Fibroblast of the conjunctiva (primary cell): ENCODE measurements around the gene SI.
"Not testable (repeated sequence)": the region's sequence is repeated elsewhere in the genome, so short reads cannot be mapped to it uniquely, and the experiment has no call there.

Experiments used
- DNase-seq: peaks from one replicate; pipeline ENCODE4 v3.0.0-alpha.2; 2010; ENCODE audit warnings: low read depth

The SI gene

GRCh38 chr3:165078293-165078692, at the start of gene SI:
TSS of gene SI (minus strand) at chr3:165078496. CDS start at chr3:165076012, 2,484 bp downstream.
- no peak for DNase-seq

- DNase-seq: no peak
Measured at GRCh38 chr3:165125836-165126235, 47.5 kb upstream of the SI start.

GRCh38 chr3:165111401-165111800, 33.1 kb upstream of the SI start:
- DNase-seq: no peak

- DNase-seq: no peak
Measured at GRCh38 chr3:165103616-165104015, 25.3 kb upstream of the SI start.

- DNase-seq: no peak
Measured at GRCh38 chr3:165082650-165083049, 4.4 kb upstream of the SI start.

- no peak for DNase-seq
Measured at GRCh38 chr3:165081183-165081582, 2.9 kb upstream of the SI start.

GRCh38 chr3:165075695-165076094, 2.6 kb downstream of the SI start:
- DNase-seq: no peak

- DNase-seq: no peak
Measured at GRCh38 chr3:165070682-165071081, 7.6 kb downstream of the SI start.

- no peak for DNase-seq
Measured at GRCh38 chr3:165056510-165056909, 21.8 kb downstream of the SI start.

GRCh38 chr3:165040186-165040585, 38.1 kb downstream of the SI start:
- no peak for DNase-seq

- no peak for DNase-seq
Measured at GRCh38 chr3:165011557-165011956, 66.7 kb downstream of the SI start.

GRCh38 chr3:164984947-164985346, 93.3 kb downstream of the SI start:
- no peak for DNase-seq

- no peak for DNase-seq
Measured at GRCh38 chr3:164962610-164963009, 115.7 kb downstream of the SI start.

GRCh38 chr3:164952966-164953365, 125.3 kb downstream of the SI start:
- no peak for DNase-seq

- not testable (repeated sequence) for DNase-seq
Measured at GRCh38 chr3:164951403-164951802, 126.9 kb downstream of the SI start.

- no peak for DNase-seq
Measured at GRCh38 chr3:164940745-164941144, 137.6 kb downstream of the SI start.

- DNase-seq: no peak
Measured at GRCh38 chr3:164929642-164930041, 148.7 kb downstream of the SI start.
